ENCODE measurements around the gene CRISPLD2.
"Not testable (repeated sequence)": the region's sequence is repeated elsewhere in the genome, so short reads cannot be mapped to it uniquely, and the experiment has no call there.

Gene CRISPLD2

GRCh38 chr16:84822990-84823389 lies 3.2 kb downstream of the CRISPLD2 start:
- DNase-seq: no peak

- no peak for DNase-seq
Measured at GRCh38 chr16:84823484-84823883, 3.7 kb downstream of the CRISPLD2 start.

GRCh38 chr16:84823926-84824325 lies 4.1 kb downstream of the CRISPLD2 start:
- DNase-seq: no peak

- no peak for DNase-seq
Measured at GRCh38 chr16:84825896-84826557, 6.2 kb downstream of the CRISPLD2 start.

GRCh38 chr16:84826558-84826941 lies 6.8 kb downstream of the CRISPLD2 start:
- no peak for DNase-seq

- DNase-seq: no peak
Measured at GRCh38 chr16:84827131-84827574, 7.4 kb downstream of the CRISPLD2 start.

GRCh38 chr16:84827897-84828296 lies 8.1 kb downstream of the CRISPLD2 start:
- DNase-seq: no peak

GRCh38 chr16:84828322-84828721 lies 8.5 kb downstream of the CRISPLD2 start:
- no peak for DNase-seq

GRCh38 chr16:84829168-84829965 lies 9.6 kb downstream of the CRISPLD2 start:
- no peak for DNase-seq

- no peak for DNase-seq
Measured at GRCh38 chr16:84830765-84831384, 11.1 kb downstream of the CRISPLD2 start.

GRCh38 chr16:84831728-84832127 lies 11.9 kb downstream of the CRISPLD2 start:
- not testable (repeated sequence) for DNase-seq

- DNase-seq: no peak
Measured at GRCh38 chr16:84832488-84833143, 12.8 kb downstream of the CRISPLD2 start.

GRCh38 chr16:84833144-84833500 lies 13.3 kb downstream of the CRISPLD2 start:
- DNase-seq: no peak

GRCh38 chr16:84833542-84834402 lies 14.0 kb downstream of the CRISPLD2 start:
- DNase-seq: no peak

- no peak for DNase-seq
Measured at GRCh38 chr16:84834403-84834772, 14.6 kb downstream of the CRISPLD2 start.

GRCh38 chr16:84836234-84836647 lies 16.5 kb downstream of the CRISPLD2 start:
- DNase-seq: no peak

- no peak for DNase-seq
Measured at GRCh38 chr16:84836967-84837366, 17.2 kb downstream of the CRISPLD2 start.

GRCh38 chr16:84838383-84838948 lies 18.7 kb downstream of the CRISPLD2 start:
- no peak for DNase-seq

GRCh38 chr16:84839054-84839453 lies 19.3 kb downstream of the CRISPLD2 start:
- no peak for DNase-seq

GRCh38 chr16:84839956-84840355 lies 20.2 kb downstream of the CRISPLD2 start:
- no peak for DNase-seq

- DNase-seq: no peak
Measured at GRCh38 chr16:84840687-84841627, 21.2 kb downstream of the CRISPLD2 start.

Measured in NK-92 treated with Interleukin-12 subunit alpha and Interleukin-12 subunit beta, amount 100 ng/mL, for 24 hours (cell line).